ENCODE results near the gene TLE3.

DNA sequence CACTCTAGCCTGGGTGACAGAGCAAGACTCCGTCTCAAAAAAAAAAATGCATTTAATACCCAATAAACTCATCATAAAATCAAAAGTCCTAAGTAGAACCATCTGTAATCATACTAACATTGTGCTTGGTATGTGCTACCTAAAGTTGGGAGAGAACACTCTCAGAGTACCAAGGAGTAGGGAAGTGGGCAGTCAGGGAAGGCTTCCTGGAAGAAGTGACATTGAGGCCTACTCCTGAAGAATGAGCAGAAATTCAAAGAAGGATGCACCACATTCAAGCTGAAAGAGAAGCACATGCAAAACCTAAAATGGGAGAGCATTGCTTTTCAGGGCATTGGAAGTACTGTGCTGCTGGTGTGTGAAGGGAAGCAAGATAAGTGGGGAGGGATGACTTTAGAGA, 54.1 kb downstream of the TLE3 start:
- no peak for TF ChIP-seq PITX1 (CRISPR knock-in tag; IDR thresholded peaks at IDR 0.05)
- TF ChIP-seq, protein P1, sequence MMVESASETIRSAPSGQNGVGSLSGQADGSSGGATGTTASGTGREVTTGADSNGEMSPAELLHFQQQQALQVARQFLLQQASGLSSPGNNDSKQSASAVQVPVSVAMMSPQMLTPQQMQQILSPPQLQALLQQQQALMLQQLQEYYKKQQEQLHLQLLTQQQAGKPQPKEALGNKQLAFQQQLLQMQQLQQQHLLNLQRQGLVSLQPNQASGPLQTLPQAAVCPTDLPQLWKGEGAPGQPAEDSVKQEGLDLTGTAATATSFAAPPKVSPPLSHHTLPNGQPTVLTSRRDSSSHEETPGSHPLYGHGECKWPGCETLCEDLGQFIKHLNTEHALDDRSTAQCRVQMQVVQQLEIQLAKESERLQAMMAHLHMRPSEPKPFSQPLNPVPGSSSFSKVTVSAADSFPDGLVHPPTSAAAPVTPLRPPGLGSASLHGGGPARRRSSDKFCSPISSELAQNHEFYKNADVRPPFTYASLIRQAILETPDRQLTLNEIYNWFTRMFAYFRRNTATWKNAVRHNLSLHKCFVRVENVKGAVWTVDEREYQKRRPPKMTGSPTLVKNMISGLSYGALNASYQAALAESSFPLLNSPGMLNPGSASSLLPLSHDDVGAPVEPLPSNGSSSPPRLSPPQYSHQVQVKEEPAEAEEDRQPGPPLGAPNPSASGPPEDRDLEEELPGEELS (CRISPR knock-in tag; IDR thresholded peaks at IDR 0.05): no peak
- TF ChIP-seq SIN3B (IDR thresholded peaks at IDR 0.05; ENCODE audit: low read length): no peak
- no peak for TF ChIP-seq ZNF33B (CRISPR knock-in tag; IDR thresholded peaks at IDR 0.05)
- no peak for TF ChIP-seq EP300 (IDR thresholded peaks at IDR 0.05; ENCODE audit: low read depth in 2 of 2, low read length in 2 of 2)
- TF ChIP-seq EP300 (CRISPR knock-in tag; IDR thresholded peaks at IDR 0.05; ENCODE audit: borderline replicate concordance): no peak
- TF ChIP-seq, protein P2, sequence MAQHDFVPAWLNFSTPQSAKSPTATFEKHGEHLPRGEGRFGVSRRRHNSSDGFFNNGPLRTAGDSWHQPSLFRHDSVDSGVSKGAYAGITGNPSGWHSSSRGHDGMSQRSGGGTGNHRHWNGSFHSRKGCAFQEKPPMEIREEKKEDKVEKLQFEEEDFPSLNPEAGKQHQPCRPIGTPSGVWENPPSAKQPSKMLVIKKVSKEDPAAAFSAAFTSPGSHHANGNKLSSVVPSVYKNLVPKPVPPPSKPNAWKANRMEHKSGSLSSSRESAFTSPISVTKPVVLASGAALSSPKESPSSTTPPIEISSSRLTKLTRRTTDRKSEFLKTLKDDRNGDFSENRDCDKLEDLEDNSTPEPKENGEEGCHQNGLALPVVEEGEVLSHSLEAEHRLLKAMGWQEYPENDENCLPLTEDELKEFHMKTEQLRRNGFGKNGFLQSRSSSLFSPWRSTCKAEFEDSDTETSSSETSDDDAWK (CRISPR knock-in tag; IDR thresholded peaks at IDR 0.05): no peak
- no peak for TF ChIP-seq REXO4 (CRISPR knock-in tag; IDR thresholded peaks at IDR 0.05; ENCODE audit: borderline replicate concordance)
- TF ChIP-seq, protein P3, sequence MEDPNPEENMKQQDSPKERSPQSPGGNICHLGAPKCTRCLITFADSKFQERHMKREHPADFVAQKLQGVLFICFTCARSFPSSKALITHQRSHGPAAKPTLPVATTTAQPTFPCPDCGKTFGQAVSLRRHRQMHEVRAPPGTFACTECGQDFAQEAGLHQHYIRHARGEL (CRISPR knock-in tag; IDR thresholded peaks at IDR 0.05): no peak
- TF ChIP-seq ZNF780A (CRISPR knock-in tag; IDR thresholded peaks at IDR 0.05): no peak
- TF ChIP-seq, protein P4, sequence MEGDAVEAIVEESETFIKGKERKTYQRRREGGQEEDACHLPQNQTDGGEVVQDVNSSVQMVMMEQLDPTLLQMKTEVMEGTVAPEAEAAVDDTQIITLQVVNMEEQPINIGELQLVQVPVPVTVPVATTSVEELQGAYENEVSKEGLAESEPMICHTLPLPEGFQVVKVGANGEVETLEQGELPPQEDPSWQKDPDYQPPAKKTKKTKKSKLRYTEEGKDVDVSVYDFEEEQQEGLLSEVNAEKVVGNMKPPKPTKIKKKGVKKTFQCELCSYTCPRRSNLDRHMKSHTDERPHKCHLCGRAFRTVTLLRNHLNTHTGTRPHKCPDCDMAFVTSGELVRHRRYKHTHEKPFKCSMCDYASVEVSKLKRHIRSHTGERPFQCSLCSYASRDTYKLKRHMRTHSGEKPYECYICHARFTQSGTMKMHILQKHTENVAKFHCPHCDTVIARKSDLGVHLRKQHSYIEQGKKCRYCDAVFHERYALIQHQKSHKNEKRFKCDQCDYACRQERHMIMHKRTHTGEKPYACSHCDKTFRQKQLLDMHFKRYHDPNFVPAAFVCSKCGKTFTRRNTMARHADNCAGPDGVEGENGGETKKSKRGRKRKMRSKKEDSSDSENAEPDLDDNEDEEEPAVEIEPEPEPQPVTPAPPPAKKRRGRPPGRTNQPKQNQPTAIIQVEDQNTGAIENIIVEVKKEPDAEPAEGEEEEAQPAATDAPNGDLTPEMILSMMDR (CRISPR knock-in tag; IDR thresholded peaks at IDR 0.05): no peak
- no peak for TF ChIP-seq JDP2 (CRISPR knock-in tag; IDR thresholded peaks at IDR 0.05; ENCODE audit: borderline replicate concordance)
- TF ChIP-seq, protein P5, sequence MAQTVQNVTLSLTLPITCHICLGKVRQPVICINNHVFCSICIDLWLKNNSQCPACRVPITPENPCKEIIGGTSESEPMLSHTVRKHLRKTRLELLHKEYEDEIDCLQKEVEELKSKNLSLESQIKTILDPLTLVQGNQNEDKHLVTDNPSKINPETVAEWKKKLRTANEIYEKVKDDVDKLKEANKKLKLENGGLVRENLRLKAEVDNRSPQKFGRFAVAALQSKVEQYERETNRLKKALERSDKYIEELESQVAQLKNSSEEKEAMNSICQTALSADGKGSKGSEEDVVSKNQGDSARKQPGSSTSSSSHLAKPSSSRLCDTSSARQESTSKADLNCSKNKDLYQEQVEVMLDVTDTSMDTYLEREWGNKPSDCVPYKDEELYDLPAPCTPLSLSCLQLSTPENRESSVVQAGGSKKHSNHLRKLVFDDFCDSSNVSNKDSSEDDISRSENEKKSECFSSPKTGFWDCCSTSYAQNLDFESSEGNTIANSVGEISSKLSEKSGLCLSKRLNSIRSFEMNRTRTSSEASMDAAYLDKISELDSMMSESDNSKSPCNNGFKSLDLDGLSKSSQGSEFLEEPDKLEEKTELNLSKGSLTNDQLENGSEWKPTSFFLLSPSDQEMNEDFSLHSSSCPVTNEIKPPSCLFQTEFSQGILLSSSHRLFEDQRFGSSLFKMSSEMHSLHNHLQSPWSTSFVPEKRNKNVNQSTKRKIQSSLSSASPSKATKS (CRISPR knock-in tag; IDR thresholded peaks at IDR 0.05): no peak
- no peak for TF ChIP-seq GLI4 (CRISPR knock-in tag; IDR thresholded peaks at IDR 0.05; ENCODE audit: borderline replicate concordance)
- TF ChIP-seq POLR2A (IDR thresholded peaks at IDR 0.05; ENCODE audit: insufficient read depth in 1 of 2, low read depth in 2 of 2, low read length in 2 of 2): no peak
